SU-DHL-6 (cell line): ENCODE data around the gene FSHR.

Source experiments
- H2AFZ ChIP-seq: fragments of 200-600 bp; sonication (generic); 2 replicates; pipeline ENCODE4 v1.6.1; 2014; ENCODE audit warnings: low read depth, mild to moderate bottlenecking, moderate library complexity, mixed read lengths, antibody characterized with exemption, low read length; ENCODE audit not compliant: severe bottlenecking
- H3F3A ChIP-seq: fragments of 200-600 bp; shearing (Covaris generic); 2 replicates; pipeline ENCODE4 v1.6.0; 2016; ENCODE audit warnings: antibody characterized with exemption, mild to moderate bottlenecking; ENCODE audit not compliant: insufficient read depth
- H3K27ac ChIP-seq: fragments of 200-600 bp; sonication (generic); 2 replicates; pipeline ENCODE4 v1.5.1; 2016; ENCODE audit warnings: low read depth, mild to moderate bottlenecking, low read length, moderate library complexity, mixed read lengths
- H3K27me3 ChIP-seq: fragments of 200-600 bp; sonication (generic), shearing (Covaris generic); 2 replicates; pipeline ENCODE4 v1.6.0; 2014; ENCODE audit warnings: mild to moderate bottlenecking, low read length
- H3K36me3 ChIP-seq: fragments of 200-600 bp; sonication (generic); 2 replicates; pipeline ENCODE4 v1.6.1; 2014; ENCODE audit warnings: mild to moderate bottlenecking, low read length, mixed read lengths
- H3K4me2 ChIP-seq: fragments of 300-600, 200-600 bp; shearing (Covaris generic), sonication (generic); 2 replicates; pipeline ENCODE4 v1.6.0; 2014; ENCODE audit warnings: low read length, low read depth, mild to moderate bottlenecking; ENCODE audit not compliant: poor library complexity, severe bottlenecking
- H3K4me3 ChIP-seq: fragments of 200-600 bp; sonication (generic); 2 replicates; pipeline ENCODE4 v1.5.1; 2014; ENCODE audit warnings: antibody characterized with exemption, low read length, mild to moderate bottlenecking, mixed read lengths; ENCODE audit not compliant: insufficient read depth, poor library complexity, severe bottlenecking
- H3K79me2 ChIP-seq: fragments of 200-600 bp; sonication (generic); 2 replicates; pipeline ENCODE4 v1.6.1; 2014; ENCODE audit warnings: mild to moderate bottlenecking, low read length, moderate library complexity; ENCODE audit not compliant: insufficient read depth
- H3K9ac ChIP-seq: fragments of 200-600 bp; sonication (generic); 2 replicates; pipeline ENCODE4 v1.7.0; 2014; ENCODE audit warnings: mild to moderate bottlenecking, low read length
- H3K9me2 ChIP-seq: fragments of 200-600 bp; sonication (generic); replicated peaks from 2 replicates; pipeline ENCODE4 v1.6.1; 2014; ENCODE audit warnings: low read length; ENCODE audit not compliant: insufficient read depth
- H3K9me3 ChIP-seq: fragments of 200-600 bp; sonication (generic); 2 replicates; pipeline ENCODE4 v1.6.1; 2014; ENCODE audit warnings: low read length, mixed read lengths; ENCODE audit not compliant: insufficient read depth
- H4K20me1 ChIP-seq: fragments of 200-600 bp; sonication (generic); 2 replicates; pipeline ENCODE4 v1.6.1; 2014; ENCODE audit warnings: low read depth, mild to moderate bottlenecking, antibody characterized with exemption, low read length, moderate library complexity, mixed read lengths
- CTCF ChIP-seq: fragments of 200-600 bp; sonication (generic); IDR thresholded peaks from one replicate; pipeline ENCODE4 v1.5.1; 2017; ENCODE audit warnings: antibody characterized with exemption, mild to moderate bottlenecking, low read length, moderate library complexity; ENCODE audit not compliant: insufficient read depth, poor library complexity, severe bottlenecking
- EZH2phosphoT487 ChIP-seq: fragments of 200-600 bp; sonication (generic), shearing (Covaris generic); conservative IDR thresholded peaks from 2 replicates; pipeline ENCODE4 v1.6.1; 2018; ENCODE audit warnings: mild to moderate bottlenecking, antibody characterized with exemption, low read length, moderate library complexity, mixed read lengths

FSHR gene

GRCh38 chr2:49037197-49037596, 117.1 kb downstream of the FSHR start:
- Histone ChIP-seq H4K20me1 (no peaks in the 10 kb centered on the region), H3K4me3 (no peak overlapping the region), H3K27me3 (no peaks in the 10 kb centered on the region), H2AFZ (no peak overlapping the region), H3K36me3 (no peaks in the 10 kb centered on the region), H3F3A (no peaks in the 10 kb centered on the region), H3K79me2 (no peaks in the 10 kb centered on the region), H3K27ac (no peak overlapping the region), H3K9ac (no peak overlapping the region), H3K9me2 (no peaks in the 10 kb centered on the region), H3K9me3 (no peaks in the 10 kb centered on the region), H3K4me2 (no peak overlapping the region)
- TF ChIP-seq CTCF (no peak), EZH2phosphoT487 (no peak)

- no peaks in the 10 kb centered on the region for H3K9me2 ChIP-seq
- no peaks in the 10 kb centered on the region for H3K79me2 ChIP-seq
- no peak overlapping the region for H3K4me2 ChIP-seq
- H3K27me3 ChIP-seq = no peaks in the 10 kb centered on the region
- no peaks in the 10 kb centered on the region for H3K36me3 ChIP-seq
- H4K20me1 ChIP-seq = no peaks in the 10 kb centered on the region
- H3K4me3 ChIP-seq = no peak overlapping the region
- no peak overlapping the region for H3K27ac ChIP-seq
- no peak overlapping the region for H2AFZ ChIP-seq
- no peak overlapping the region for H3K9ac ChIP-seq
- H3F3A ChIP-seq = no peaks in the 10 kb centered on the region
- no peak for TF ChIP-seq EZH2phosphoT487
- no peak for TF ChIP-seq CTCF
- no peaks in the 10 kb centered on the region for H3K9me3 ChIP-seq
These were observed 118.8 kb downstream of the FSHR start for GRCh38 chr2:49035481-49035880.

GRCh38 chr2:49033394-49034185, 120.7 kb downstream of the FSHR start:
- H3K4me3 ChIP-seq = no peak overlapping the region
- H3K27ac ChIP-seq = no peak overlapping the region
- TF ChIP-seq EZH2phosphoT487 (no peak), CTCF (no peak)
- no peak overlapping the region for H3K4me2 ChIP-seq
- H3K27me3 ChIP-seq = no peaks in the 10 kb centered on the region
- no peaks in the 10 kb centered on the region for H3K79me2 ChIP-seq
- H4K20me1 ChIP-seq = no peaks in the 10 kb centered on the region
- no peak overlapping the region for H3K9ac ChIP-seq
- H3K36me3 ChIP-seq = no peaks in the 10 kb centered on the region
- H3F3A ChIP-seq = no peaks in the 10 kb centered on the region
- H2AFZ ChIP-seq = no peak overlapping the region
- H3K9me2 ChIP-seq = no peaks in the 10 kb centered on the region
- no peaks in the 10 kb centered on the region for H3K9me3 ChIP-seq
